K562 (cell line): ENCODE data around the gene TSC22D2. TPM values are rescaled to one million over a fixed set of nuclear protein-coding genes. Genes with fewer than 3 reads are reported as not detected.

Source experiments
- ATAC-seq: fragments of 200-7000 bp; cut with Tn5 transposase; 3 replicates; pipeline ENCODE4 v1.9.1; 2020; ENCODE audit warnings: moderate library complexity
- BruUV-seq: library from RNA; stranded (reverse); fragments of 400-500 nt; replicated peaks from 2 replicates; lab custom pipeline; 2021; lab: Mats Ljungman, UMichigan
- CTCF ChIA-PET: fragments of 300-600 bp; formaldehyde crosslinking; extraction: SDS; loops from one replicate; lab custom pipeline; 2021; ENCODE audit warnings: low intra/inter-chr PET ratio; lab: Yijun Ruan, JAX
- POLR2A ChIA-PET: fragments of 300-600, 350-650 bp; sonication (Branson Sonifier 250); formaldehyde crosslinking; extraction: SDS; loops from one replicate; lab custom pipeline; 2021; ENCODE audit warnings: antibody characterized with exemption, inconsistent platforms; lab: Yijun Ruan, JAX
- DNase-seq, 4 experiments: peaks; one replicate each; pipeline versions ENCODE4 v3.0.0 to v3.0.0-alpha.2; 2011 to 2018; ENCODE audit warnings: low spot score in 3 of 4, mixed read lengths in 3 of 4; ENCODE audit errors: extremely low read depth in 1 of 4
- FAIRE-seq: peaks from 2 replicates; lab custom pipeline; 2011; peaks lifted over from hg19 to GRCh38; lab: Jason Lieb, UNC
- H2AFZ ChIP-seq: 2 replicates; pipeline ENCODE4 v1.6.0; 2011; ENCODE audit warnings: low read depth, low read length, control low read depth, inconsistent platforms
- H3K27ac ChIP-seq: fragments of 200-600 bp; 3 replicates; pipeline ENCODE4 v1.8.0; 2011; ENCODE audit warnings: low read depth, mild to moderate bottlenecking, control low read depth, inconsistent platforms, low read length, moderate library complexity, mixed read lengths; ENCODE audit errors: extremely low read depth
- H3K27me3 ChIP-seq, 2 experiments: fragments of 300-600 bp in 1 of 2; 2 replicates in 1 of 2; 3 replicates in 1 of 2; pipeline versions ENCODE4 v1.6.0 to v1.8.0; 2011; ENCODE audit warnings: inconsistent platforms in 2 of 2, low read length in 2 of 2, mild to moderate bottlenecking in 1 of 2, mixed read lengths in 1 of 2, moderate library complexity in 1 of 2; ENCODE audit not compliant: control insufficient read depth in 2 of 2, insufficient read depth in 2 of 2
- H3K36me3 ChIP-seq: fragments of 300-600 bp; 3 replicates; pipeline ENCODE4 v1.8.0; 2011; ENCODE audit warnings: mild to moderate bottlenecking, low read length, inconsistent platforms; ENCODE audit not compliant: control insufficient read depth, insufficient read depth
- H3K4me1 ChIP-seq, 2 experiments: fragments of 200-600 bp in 1 of 2; replicated peaks in 1 of 2; 2 replicates in 1 of 2; 3 replicates in 1 of 2; pipeline versions ENCODE4 v1.5.1 to v1.8.0; 2011; ENCODE audit warnings: inconsistent platforms in 2 of 2, low read length in 2 of 2, mild to moderate bottlenecking in 1 of 2, mixed read lengths in 1 of 2, moderate library complexity in 1 of 2; ENCODE audit not compliant: control insufficient read depth in 2 of 2, insufficient read depth in 2 of 2
- H3K4me2 ChIP-seq: 2 replicates; pipeline ENCODE4 v1.6.1; 2011; ENCODE audit warnings: low read length, control low read depth, inconsistent platforms, mixed read lengths; ENCODE audit not compliant: insufficient read depth
- H3K4me3 ChIP-seq: fragments of 200-600 bp; sonication (generic), shearing (Covaris generic); 2 replicates; pipeline ENCODE4 v1.5.1; 2016; ENCODE audit warnings: control low read depth, inconsistent platforms
- H3K79me2 ChIP-seq: fragments of 200-600 bp; 3 replicates; pipeline ENCODE4 v1.8.0; 2011; ENCODE audit warnings: low read length, inconsistent platforms; ENCODE audit not compliant: control insufficient read depth, insufficient read depth
- H3K9ac ChIP-seq, 2 experiments: 2 replicates each; pipeline versions ENCODE4 v1.6.0 to v1.6.1; 2011; ENCODE audit warnings: low read depth in 2 of 2, low read length in 2 of 2, control low read depth in 1 of 2, inconsistent platforms in 1 of 2, mild to moderate bottlenecking in 1 of 2, mixed read lengths in 1 of 2; ENCODE audit not compliant: insufficient read depth in 1 of 2
- H3K9me1 ChIP-seq: one replicate; pipeline ENCODE4 v1.6.0; 2011; ENCODE audit warnings: inconsistent platforms, mild to moderate bottlenecking, low read length, moderate library complexity; ENCODE audit not compliant: control insufficient read depth, insufficient read depth
- H3K9me3 ChIP-seq: replicated peaks from 2 replicates; pipeline ENCODE4 v1.5.1; 2011; ENCODE audit warnings: low read depth, low read length, inconsistent platforms; ENCODE audit not compliant: control insufficient read depth, insufficient read depth
- H4K20me1 ChIP-seq: replicated peaks from 2 replicates; pipeline ENCODE4 v1.6.1; 2011; ENCODE audit warnings: low read length, inconsistent platforms, mixed read lengths; ENCODE audit not compliant: control insufficient read depth, insufficient read depth
- ATF7 ChIP-seq: fragments of 450-650 bp; IDR thresholded peaks from 2 replicates; pipeline ENCODE4 v1.7.1; 2014; ENCODE audit warnings: mild to moderate bottlenecking, moderate library complexity
- C11orf30 ChIP-seq: fragments of 450-650 bp; IDR thresholded peaks from 2 replicates; pipeline ENCODE4 v1.6.1; 2016; ENCODE audit warnings: low read depth, mild to moderate bottlenecking
- CAMTA2 ChIP-seq: fragments of 250-450 bp; sonication (Bioruptor Pico); conservative IDR thresholded peaks from 2 replicates; pipeline ENCODE4 v1.5.1; 2022
- EWSR1 ChIP-seq: fragments of 450-650 bp; IDR thresholded peaks from 2 replicates; pipeline ENCODE4 v1.6.1; 2018; ENCODE audit warnings: borderline replicate concordance, mild to moderate bottlenecking, low read depth, moderate library complexity; ENCODE audit not compliant: partially characterized antibody
- HDAC2 ChIP-seq: fragments of 450-650 bp; IDR thresholded peaks from 2 replicates; pipeline ENCODE4 v1.6.1; 2016; ENCODE audit warnings: mild to moderate bottlenecking
- KDM1A ChIP-seq, 2 experiments: fragments of 450-650 bp; IDR thresholded peaks; 2 replicates each; pipeline ENCODE4 v1.6.1; 2016; ENCODE audit warnings: mild to moderate bottlenecking in 2 of 2
- MAFG ChIP-seq: fragments of 450-650 bp; conservative IDR thresholded peaks from 2 replicates; pipeline ENCODE4 v1.6.1; 2016; ENCODE audit warnings: missing genetic modification characterization, missing compliant biosample characterization
- MYC ChIP-seq, 2 experiments: fragments of 250-450 bp in 1 of 2; sonication (Bioruptor Pico) in 1 of 2; IDR thresholded peaks; 2 replicates each; pipeline versions ENCODE4 v1.5.1 to v1.6.1; 2012 to 2021; ENCODE audit warnings: low read depth in 2 of 2, borderline replicate concordance in 1 of 2, improper control_type of control experiment in 1 of 2, low read length in 1 of 2, mild to moderate bottlenecking in 1 of 2, moderate library complexity in 1 of 2
- NBN ChIP-seq: fragments of 450-650 bp; IDR thresholded peaks from 2 replicates; pipeline ENCODE4 v1.6.1; 2016; ENCODE audit warnings: low read depth, mild to moderate bottlenecking
- NFIC ChIP-seq: fragments of 450-650 bp; IDR thresholded peaks from 2 replicates; pipeline ENCODE4 v1.6.1; 2017; ENCODE audit warnings: mild to moderate bottlenecking, inconsistent platforms
- NKRF ChIP-seq: fragments of 450-650 bp; IDR thresholded peaks from 2 replicates; pipeline ENCODE4 v1.6.1; 2016; ENCODE audit warnings: borderline replicate concordance
- RCOR1 ChIP-seq, 2 experiments: IDR thresholded peaks; 2 replicates each; pipeline ENCODE4 v1.6.1; 2012; ENCODE audit warnings: low read depth in 2 of 2, low read length in 2 of 2, borderline replicate concordance in 1 of 2, improper control_type of control experiment in 1 of 2
- ZBTB17 ChIP-seq: fragments of 450-650 bp; formaldehyde crosslinking; IDR thresholded peaks from 2 replicates; pipeline ENCODE4 v1.4.0; 2020; ENCODE audit warnings: mild to moderate bottlenecking
- ZBTB2 ChIP-seq: fragments of 450-650 bp; IDR thresholded peaks from 2 replicates; pipeline ENCODE4 v1.6.1; 2016; ENCODE audit warnings: antibody characterized with exemption
- ZBTB8A ChIP-seq: fragments of 450-650 bp; IDR thresholded peaks from 2 replicates; pipeline ENCODE4 v1.6.1; 2018; ENCODE audit warnings: mild to moderate bottlenecking, moderate library complexity; ENCODE audit not compliant: partially characterized antibody
- ZNF311 ChIP-seq: fragments of 250-450 bp; sonication (Bioruptor Pico); IDR thresholded peaks from 2 replicates; pipeline ENCODE4 v1.4.0; 2020; ENCODE audit warnings: mild to moderate bottlenecking, moderate library complexity
- ZNF766 ChIP-seq: fragments of 200-800 bp; sonication (Bioruptor generic); conservative IDR thresholded peaks from 2 replicates; pipeline ENCODE4 v1.6.1; 2016; ENCODE audit warnings: missing genetic modification characterization, missing compliant biosample characterization
- WGBS: fragments of 100-300 bp; shearing (Covaris generic); methylation state at CpG from one replicate; pipeline ENCODE4 v1.1.6; 2016; ENCODE audit warnings: low coverage, mixed read lengths; ENCODE audit not compliant: insufficient coverage; ENCODE audit errors: missing lambda C conversion rate; 5-methylcytosine and 5-hydroxymethylcytosine counted together
- in situ Hi-C: fragments of 300-500 bp; cut with MboI; formaldehyde crosslinking; loops from 4 replicates; pipeline ENCODE4 v1.15.0; 2018; ENCODE audit warnings: inconsistent platforms, mixed read lengths
- intact Hi-C: fragments of 100-400 bp; cut with micrococcal nuclease; formaldehyde crosslinking; loops from 2 replicates; pipeline ENCODE4 v1.14.2; 2022
- polyA plus RNA-seq, 8 experiments: library from polyadenylated mRNA; depleted of rRNA in 4 of 8; stranded (reverse) in 5 of 8; unstranded in 3 of 8; fragments of >200 nt; fragmentation: Nextera tagmentation in 2 of 8; fragmentation: Illumina TruSeq in 1 of 8; extraction: Ambion mirVana in 2 of 8; extraction: Trizol in 1 of 8; gene quantifications; 2 replicates each; pipeline versions ENCODE4 v1.2.1 to v1.2.3, GENCODE V29; 2011 to 2014; ENCODE audit warnings: inconsistent platforms in 1 of 8, missing spikeins in 1 of 8
- total RNA-seq, 7 experiments: library from RNA; depleted of rRNA in 6 of 7; stranded (reverse); fragments of >200 nt in 6 of 7; fragmentation: Illumina TruSeq in 2 of 7; extraction: Trizol in 2 of 7; gene quantifications; 2 replicates each; pipeline versions ENCODE4 v1.2.1 to v1.2.3, GENCODE V29; 2011 to 2021; ENCODE audit warnings: low replicate concordance in 1 of 7

Gene TSC22D2
- total and polyA plus RNA-seq, 9 of the 15 experiments (the other 6 are each of a cell fraction or from before 2014, with no cell fraction given): 5.5 to 44.0 (median 19.3) TPM

GRCh38 chr3:150464684-150465083 is 56.6 kb downstream of the TSC22D2 start:
- no peaks in the 10 kb centered on the region; the same call in 2 of the 3 replicates for H3K79me2 ChIP-seq
- no peak for DNase-seq
- peaks cover 9% of the 10 kb centered on the region for H3K36me3 ChIP-seq
- intact Hi-C loops: no loop called here
- peaks cover 15 to 19% of the 10 kb centered on the region in 2 experiments; a peak in 4 of 5 replicates for H3K4me1 ChIP-seq
- no peak for ATAC-seq
- H3K27me3 ChIP-seq: no peaks in the 10 kb centered on the region
- 44% methylated on average over 2 of the region's 2 CpGs for WGBS
- no peak overlapping the region for H3K27ac ChIP-seq
- H3K9me3 ChIP-seq: no peaks in the 10 kb centered on the region
- no TSS peak for BruUV-seq
- no peaks in the 10 kb centered on the region for H4K20me1 ChIP-seq
- no peak overlapping the region for H3K9ac ChIP-seq
- ChIA-PET POLR2A (no interaction called here), CTCF (no interaction called here)
- FAIRE-seq: no peak
- TF ChIP-seq ATF7 (no peak), NFIC (no peak), ZBTB17 (CRISPR knock-in tag) (no peak), KDM1A (IDR thresholded peaks at IDR 0.05) (peak; percentile 82 to 85), NKRF (no peak), C11orf30 (no peak), EWSR1 (no peak), RCOR1 (IDR thresholded peaks at IDR 0.05; ENCODE audit: borderline replicate concordance in 1 of 2, low read depth in 2 of 2, low read length in 2 of 2) (peak in 1 of 2 experiments; percentile 66; a peak in 1 of 4 replicates), ZNF766 (no peak), HDAC2 (peak; percentile 63; the same call in 1 of the 2 replicates), MYC (IDR thresholded peaks at IDR 0.05; ENCODE audit: low read depth, low read length) (no peak), MYC (CRISPR knock-in tag; IDR thresholded peaks at IDR 0.05; ENCODE audit: borderline replicate concordance, low read depth) (no peak), NBN (no peak), CAMTA2 (CRISPR knock-in tag) (no peak), ZNF311 (CRISPR knock-in tag) (no peak), MAFG (tag) (no peak), ZBTB8A (no peak), ZBTB2 (no peak)
- H3K4me3 ChIP-seq: no peak overlapping the region
- no peak overlapping the region for H3K4me2 ChIP-seq
- no peak overlapping the region for H2AFZ ChIP-seq
- in situ Hi-C loops: no loop called here
- no peaks in the 10 kb centered on the region for H3K9me1 ChIP-seq
